ENCODE data around the gene KDSR. TPM values are rescaled to one million over a fixed set of nuclear protein-coding genes. Genes with fewer than 3 reads are reported as not detected.

KDSR gene
- total and polyA plus RNA-seq, 9 of the 15 experiments (the other 6 are each of a cell fraction or from before 2014, with no cell fraction given): 4.0 to 24.7 (median 12.4) TPM

GRCh38 chr18:63303547-63303946, 63.5 kb downstream of the KDSR start (continued):
- TF ChIP-seq, protein P1, sequence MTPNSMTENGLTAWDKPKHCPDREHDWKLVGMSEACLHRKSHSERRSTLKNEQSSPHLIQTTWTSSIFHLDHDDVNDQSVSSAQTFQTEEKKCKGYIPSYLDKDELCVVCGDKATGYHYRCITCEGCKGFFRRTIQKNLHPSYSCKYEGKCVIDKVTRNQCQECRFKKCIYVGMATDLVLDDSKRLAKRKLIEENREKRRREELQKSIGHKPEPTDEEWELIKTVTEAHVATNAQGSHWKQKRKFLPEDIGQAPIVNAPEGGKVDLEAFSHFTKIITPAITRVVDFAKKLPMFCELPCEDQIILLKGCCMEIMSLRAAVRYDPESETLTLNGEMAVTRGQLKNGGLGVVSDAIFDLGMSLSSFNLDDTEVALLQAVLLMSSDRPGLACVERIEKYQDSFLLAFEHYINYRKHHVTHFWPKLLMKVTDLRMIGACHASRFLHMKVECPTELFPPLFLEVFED (CRISPR knock-in tag; conservative IDR thresholded peaks at IDR 0.05): no peak
- TF ChIP-seq, protein P2, sequence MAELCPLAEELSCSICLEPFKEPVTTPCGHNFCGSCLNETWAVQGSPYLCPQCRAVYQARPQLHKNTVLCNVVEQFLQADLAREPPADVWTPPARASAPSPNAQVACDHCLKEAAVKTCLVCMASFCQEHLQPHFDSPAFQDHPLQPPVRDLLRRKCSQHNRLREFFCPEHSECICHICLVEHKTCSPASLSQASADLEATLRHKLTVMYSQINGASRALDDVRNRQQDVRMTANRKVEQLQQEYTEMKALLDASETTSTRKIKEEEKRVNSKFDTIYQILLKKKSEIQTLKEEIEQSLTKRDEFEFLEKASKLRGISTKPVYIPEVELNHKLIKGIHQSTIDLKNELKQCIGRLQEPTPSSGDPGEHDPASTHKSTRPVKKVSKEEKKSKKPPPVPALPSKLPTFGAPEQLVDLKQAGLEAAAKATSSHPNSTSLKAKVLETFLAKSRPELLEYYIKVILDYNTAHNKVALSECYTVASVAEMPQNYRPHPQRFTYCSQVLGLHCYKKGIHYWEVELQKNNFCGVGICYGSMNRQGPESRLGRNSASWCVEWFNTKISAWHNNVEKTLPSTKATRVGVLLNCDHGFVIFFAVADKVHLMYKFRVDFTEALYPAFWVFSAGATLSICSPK (IDR thresholded peaks at IDR 0.05; ENCODE audit: borderline replicate concordance): no peak
- no peak for TF ChIP-seq GATAD2A (IDR thresholded peaks at IDR 0.05)

- intact Hi-C loops (cut with micrococcal nuclease): no loop called here
- POLR2A ChIA-PET: no interaction called here
- WGBS (ENCODE audit: insufficient coverage, low coverage, missing lambda C conversion rate): 2% methylated on average over 5 of the region's 5 CpGs
- H4K20me1 ChIP-seq (replicated peaks; ENCODE audit: control insufficient read depth, insufficient read depth, low read length): no peaks in the 10 kb centered on the region
- no peaks in the 10 kb centered on the region for H3K36me3 ChIP-seq (ENCODE audit: control insufficient read depth, insufficient read depth, low read length)
- FAIRE-seq (no peak), DNase-seq (ENCODE audit: extremely low read depth in 1 of 4, low spot score in 3 of 4) (no peak), ATAC-seq (no peak)
- no peak overlapping the region for H3K4me2 ChIP-seq (ENCODE audit: insufficient read depth, low read length)
- no peak overlapping the region for H2AFZ ChIP-seq (ENCODE audit: low read depth, low read length)
- H3K27me3 ChIP-seq (ENCODE audit: control insufficient read depth in 2 of 2, insufficient read depth in 2 of 2, low read length in 2 of 2): peaks cover 0 to 24% of the 10 kb centered on the region in 2 experiments; a peak in 3 of 5 replicates
- CTCF ChIA-PET (ENCODE audit: low intra/inter-chr PET ratio): no interaction called here
- no peaks in the 10 kb centered on the region for H3K4me1 ChIP-seq (replicated peaks in 1 of 2; ENCODE audit: control insufficient read depth in 2 of 2, insufficient read depth in 2 of 2, low read length in 2 of 2)
- H3K9me1 ChIP-seq (ENCODE audit: control insufficient read depth, insufficient read depth, low read length): no peaks in the 10 kb centered on the region
- no TSS peak for BruUV-seq (replicated peaks)
- H3K9me3 ChIP-seq (replicated peaks; ENCODE audit: control insufficient read depth, insufficient read depth, low read depth, low read length): no peaks in the 10 kb centered on the region
- in situ Hi-C loops (cut with MboI): no loop called here
- H3K27ac ChIP-seq (ENCODE audit: extremely low read depth, low read depth, low read length): no peak overlapping the region
- H3K9ac ChIP-seq (ENCODE audit: insufficient read depth in 1 of 2, low read depth in 2 of 2, low read length in 2 of 2): no peak overlapping the region
- H3K79me2 ChIP-seq (ENCODE audit: control insufficient read depth, insufficient read depth, low read length): no peaks in the 10 kb centered on the region
- H3K4me3 ChIP-seq: no peak overlapping the region
- no peak for TF ChIP-seq NR0B1 (IDR thresholded peaks at IDR 0.05; ENCODE audit: partially characterized antibody)
- no peak for TF ChIP-seq HNRNPH1 (optimal IDR thresholded peaks at IDR 0.05; ENCODE audit: low read depth, low read length)
- no peak for TF ChIP-seq TAF7 (tag; IDR thresholded peaks at IDR 0.05)
- TF ChIP-seq, protein P3, sequence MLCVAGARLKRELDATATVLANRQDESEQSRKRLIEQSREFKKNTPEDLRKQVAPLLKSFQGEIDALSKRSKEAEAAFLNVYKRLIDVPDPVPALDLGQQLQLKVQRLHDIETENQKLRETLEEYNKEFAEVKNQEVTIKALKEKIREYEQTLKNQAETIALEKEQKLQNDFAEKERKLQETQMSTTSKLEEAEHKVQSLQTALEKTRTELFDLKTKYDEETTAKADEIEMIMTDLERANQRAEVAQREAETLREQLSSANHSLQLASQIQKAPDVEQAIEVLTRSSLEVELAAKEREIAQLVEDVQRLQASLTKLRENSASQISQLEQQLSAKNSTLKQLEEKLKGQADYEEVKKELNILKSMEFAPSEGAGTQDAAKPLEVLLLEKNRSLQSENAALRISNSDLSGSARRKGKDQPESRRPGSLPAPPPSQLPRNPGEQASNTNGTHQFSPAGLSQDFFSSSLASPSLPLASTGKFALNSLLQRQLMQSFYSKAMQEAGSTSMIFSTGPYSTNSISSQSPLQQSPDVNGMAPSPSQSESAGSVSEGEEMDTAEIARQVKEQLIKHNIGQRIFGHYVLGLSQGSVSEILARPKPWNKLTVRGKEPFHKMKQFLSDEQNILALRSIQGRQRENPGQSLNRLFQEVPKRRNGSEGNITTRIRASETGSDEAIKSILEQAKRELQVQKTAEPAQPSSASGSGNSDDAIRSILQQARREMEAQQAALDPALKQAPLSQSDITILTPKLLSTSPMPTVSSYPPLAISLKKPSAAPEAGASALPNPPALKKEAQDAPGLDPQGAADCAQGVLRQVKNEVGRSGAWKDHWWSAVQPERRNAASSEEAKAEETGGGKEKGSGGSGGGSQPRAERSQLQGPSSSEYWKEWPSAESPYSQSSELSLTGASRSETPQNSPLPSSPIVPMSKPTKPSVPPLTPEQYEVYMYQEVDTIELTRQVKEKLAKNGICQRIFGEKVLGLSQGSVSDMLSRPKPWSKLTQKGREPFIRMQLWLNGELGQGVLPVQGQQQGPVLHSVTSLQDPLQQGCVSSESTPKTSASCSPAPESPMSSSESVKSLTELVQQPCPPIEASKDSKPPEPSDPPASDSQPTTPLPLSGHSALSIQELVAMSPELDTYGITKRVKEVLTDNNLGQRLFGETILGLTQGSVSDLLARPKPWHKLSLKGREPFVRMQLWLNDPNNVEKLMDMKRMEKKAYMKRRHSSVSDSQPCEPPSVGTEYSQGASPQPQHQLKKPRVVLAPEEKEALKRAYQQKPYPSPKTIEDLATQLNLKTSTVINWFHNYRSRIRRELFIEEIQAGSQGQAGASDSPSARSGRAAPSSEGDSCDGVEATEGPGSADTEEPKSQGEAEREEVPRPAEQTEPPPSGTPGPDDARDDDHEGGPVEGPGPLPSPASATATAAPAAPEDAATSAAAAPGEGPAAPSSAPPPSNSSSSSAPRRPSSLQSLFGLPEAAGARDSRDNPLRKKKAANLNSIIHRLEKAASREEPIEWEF (CRISPR knock-in tag; IDR thresholded peaks at IDR 0.05): no peak
- no peak for TF ChIP-seq FOSL1 (tag; conservative IDR thresholded peaks at IDR 0.05)
- no peak for TF ChIP-seq KAT8 (IDR thresholded peaks at IDR 0.05; ENCODE audit: low read depth)
These were observed 64.2 kb downstream of the KDSR start for GRCh38 chr18:63302636-63303405.
